ENCODE data around the gene BAIAP2L2.

- no peak for TF ChIP-seq POLR2A (IDR thresholded peaks at IDR 0.05; ENCODE audit: low read length)
- TF ChIP-seq GATA1 (IDR thresholded peaks at IDR 0.05; ENCODE audit: low read depth, low read length) = no peak
These were observed 998 bp downstream of the BAIAP2L2 start for GRCh38 chr22:38109371-38110001.
